D341Med (cell line): ENCODE measurements around the gene NANOS1.

Experiments
- DNase-seq: peaks from one replicate; pipeline ENCODE4 v3.0.0; 2012; ENCODE audit warnings: low spot score

The NANOS1 gene, protein sequence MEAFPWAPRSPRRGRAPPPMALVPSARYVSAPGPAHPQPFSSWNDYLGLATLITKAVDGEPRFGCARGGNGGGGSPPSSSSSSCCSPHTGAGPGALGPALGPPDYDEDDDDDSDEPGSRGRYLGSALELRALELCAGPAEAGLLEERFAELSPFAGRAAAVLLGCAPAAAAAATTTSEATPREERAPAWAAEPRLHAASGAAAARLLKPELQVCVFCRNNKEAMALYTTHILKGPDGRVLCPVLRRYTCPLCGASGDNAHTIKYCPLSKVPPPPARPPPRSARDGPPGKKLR

DNA sequence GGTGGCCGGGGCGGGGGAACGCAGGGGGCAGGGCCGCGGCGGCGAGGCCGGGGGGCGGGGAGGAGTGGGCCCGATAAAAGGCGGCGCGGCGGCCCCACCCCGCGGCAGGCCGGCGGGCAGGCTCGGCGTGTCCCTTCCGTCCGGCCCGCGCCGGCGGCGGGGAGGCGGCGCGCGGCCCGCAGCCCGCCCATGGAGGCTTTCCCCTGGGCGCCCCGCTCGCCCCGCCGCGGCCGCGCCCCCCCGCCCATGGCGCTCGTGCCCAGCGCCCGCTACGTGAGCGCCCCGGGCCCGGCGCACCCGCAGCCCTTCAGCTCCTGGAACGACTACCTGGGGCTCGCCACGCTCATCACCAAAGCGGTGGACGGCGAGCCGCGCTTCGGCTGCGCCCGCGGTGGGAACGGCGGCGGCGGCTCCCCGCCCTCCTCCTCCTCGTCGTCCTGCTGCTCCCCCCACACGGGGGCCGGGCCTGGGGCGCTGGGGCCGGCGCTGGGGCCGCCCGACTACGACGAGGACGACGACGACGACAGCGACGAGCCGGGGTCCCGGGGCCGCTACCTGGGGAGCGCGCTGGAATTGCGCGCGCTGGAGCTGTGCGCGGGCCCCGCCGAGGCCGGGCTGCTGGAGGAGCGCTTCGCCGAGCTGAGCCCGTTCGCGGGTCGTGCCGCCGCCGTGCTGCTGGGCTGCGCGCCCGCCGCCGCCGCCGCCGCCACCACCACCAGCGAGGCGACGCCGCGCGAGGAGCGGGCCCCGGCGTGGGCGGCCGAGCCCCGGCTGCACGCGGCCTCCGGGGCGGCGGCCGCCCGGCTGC is at the start of gene NANOS1:
Gene NANOS1 (plus strand): TSS at position 102 of the 808 bp plus-strand sequence. CDS start 88 bp downstream, at position 190.
- DNase-seq = peak; percentile 60

DNA sequence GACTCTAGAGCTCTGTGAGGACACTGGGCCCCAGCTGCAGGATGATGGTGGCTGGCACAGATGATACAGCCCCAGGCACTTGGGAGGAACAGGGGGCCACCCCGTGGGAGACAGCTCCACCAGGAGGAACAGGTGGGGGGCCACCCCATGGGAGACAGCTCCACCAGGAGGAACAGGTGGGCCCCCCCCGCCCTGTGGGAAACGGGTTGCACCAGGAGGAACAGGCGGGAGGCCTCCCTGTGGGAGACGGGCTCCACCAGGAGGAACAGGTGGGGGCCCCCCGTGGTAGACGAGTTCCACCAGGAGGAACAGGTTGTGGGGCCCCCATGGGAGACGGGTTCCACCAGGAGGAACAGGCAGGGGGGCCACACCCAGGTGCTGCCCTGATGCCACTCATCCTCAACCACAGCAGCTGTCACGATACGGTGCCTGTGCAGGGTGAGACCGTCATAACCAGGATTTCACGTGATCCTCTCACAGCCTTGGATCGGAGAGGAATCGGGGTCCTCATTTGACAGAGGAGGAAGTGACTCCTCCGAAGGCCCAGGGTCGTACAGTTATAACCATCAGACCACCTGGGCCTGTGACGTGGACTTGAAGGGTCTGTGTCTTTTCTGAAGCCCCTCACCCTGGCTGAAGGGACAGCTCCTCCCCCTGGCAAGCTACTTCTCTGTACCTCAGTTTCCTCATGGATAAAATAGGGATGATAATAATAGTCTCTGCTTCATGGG is 49.2 kb upstream of the NANOS1 start:
- DNase-seq = no peak

DNA sequence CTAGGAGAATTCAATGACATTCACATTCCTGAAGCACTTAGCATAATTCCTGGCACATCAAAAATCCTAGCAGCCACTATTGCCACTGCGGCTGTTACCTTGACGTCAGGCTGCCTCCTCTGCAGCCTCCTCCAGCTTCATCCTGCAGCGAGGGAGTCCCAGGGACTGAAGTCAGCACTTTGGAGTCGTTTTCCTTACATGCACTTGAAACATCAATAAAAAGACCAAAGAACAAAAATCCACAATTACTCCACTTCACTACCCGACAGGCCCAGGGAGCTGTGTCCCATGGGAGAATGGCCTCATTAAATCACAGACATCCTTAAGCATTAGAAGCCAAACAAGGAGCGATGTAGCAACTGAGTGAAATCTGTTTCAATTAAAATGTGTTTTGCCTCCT is 48.6 kb upstream of the NANOS1 start:
- DNase-seq = no peak

DNA sequence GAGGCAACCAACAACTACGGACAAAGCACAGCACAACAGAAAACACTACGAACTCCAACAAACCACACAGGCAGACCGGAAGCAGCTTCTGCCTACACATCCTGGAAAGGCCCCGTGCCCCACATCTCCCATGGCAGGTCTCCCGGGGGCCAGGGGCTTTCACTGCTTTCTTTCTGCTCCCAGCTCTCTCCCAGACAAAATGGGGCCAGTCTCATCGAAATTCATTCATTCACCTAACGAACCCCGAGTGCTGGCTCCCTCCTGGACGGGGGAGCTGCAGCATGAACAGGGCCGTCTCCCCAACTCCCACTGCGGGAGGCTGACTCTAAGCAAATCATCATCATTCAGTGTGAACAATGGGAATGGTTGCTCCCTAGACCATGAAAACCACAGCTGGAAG is 47.6 kb upstream of the NANOS1 start:
- no peak for DNase-seq

DNA sequence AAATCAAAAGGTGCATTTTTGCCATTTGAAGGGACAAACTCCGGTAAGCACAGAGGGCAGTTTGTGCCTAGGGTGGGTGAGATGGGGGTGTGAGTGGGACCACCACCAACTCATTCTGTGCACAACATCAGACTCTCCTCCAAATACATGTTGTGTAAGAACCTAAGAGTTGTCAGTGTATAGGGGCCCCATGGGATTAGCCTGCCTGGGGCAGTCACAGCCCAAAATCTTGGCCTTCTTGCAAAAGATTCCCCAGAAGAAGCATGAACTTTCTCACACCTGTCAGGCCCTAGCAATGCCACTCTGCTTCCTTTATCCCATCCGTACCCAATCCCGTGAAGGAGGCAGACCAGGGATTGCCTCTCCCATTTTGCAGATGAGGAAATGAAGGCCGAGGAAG is 47.1 kb upstream of the NANOS1 start:
- no peak for DNase-seq

DNA sequence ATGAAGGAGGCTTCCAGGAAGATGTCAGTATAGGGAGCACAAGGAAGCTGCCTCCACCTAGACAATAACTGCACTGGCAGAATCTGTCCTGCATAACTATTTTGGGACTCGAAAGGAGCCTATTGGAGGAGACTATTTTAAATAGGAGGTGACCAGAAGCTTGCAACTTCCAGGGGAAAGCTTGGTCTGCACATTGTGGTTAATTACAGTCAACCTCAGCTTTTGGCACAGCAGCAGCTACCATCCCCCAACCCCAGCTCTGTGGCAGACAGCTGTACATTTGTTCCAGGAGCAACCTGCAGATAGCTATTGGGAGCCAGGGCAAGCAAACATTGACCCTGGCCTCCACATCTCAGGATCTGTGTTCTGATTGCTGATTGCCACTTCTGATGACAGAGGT is 46.3 kb upstream of the NANOS1 start:
- no peak for DNase-seq

DNA sequence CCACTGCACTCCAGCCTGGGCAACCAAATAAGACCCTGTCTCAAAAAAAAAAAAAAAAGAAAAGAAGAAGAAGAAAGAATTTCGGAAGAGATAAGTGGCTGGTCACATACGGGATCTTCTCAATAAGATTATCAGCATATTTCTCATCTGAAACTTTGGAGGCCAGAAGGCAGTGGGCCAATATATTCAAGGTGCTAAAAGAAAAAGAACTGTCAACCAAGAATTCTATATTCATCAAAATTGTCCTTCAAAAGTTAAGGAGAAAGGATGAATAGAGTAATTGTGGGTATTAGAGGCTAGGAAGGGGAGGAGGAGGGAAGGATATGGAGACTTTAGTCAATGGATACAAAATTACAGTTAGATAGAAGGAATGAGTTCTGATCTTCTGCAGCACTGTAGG is 43.9 kb upstream of the NANOS1 start:
- DNase-seq = no peak

DNA sequence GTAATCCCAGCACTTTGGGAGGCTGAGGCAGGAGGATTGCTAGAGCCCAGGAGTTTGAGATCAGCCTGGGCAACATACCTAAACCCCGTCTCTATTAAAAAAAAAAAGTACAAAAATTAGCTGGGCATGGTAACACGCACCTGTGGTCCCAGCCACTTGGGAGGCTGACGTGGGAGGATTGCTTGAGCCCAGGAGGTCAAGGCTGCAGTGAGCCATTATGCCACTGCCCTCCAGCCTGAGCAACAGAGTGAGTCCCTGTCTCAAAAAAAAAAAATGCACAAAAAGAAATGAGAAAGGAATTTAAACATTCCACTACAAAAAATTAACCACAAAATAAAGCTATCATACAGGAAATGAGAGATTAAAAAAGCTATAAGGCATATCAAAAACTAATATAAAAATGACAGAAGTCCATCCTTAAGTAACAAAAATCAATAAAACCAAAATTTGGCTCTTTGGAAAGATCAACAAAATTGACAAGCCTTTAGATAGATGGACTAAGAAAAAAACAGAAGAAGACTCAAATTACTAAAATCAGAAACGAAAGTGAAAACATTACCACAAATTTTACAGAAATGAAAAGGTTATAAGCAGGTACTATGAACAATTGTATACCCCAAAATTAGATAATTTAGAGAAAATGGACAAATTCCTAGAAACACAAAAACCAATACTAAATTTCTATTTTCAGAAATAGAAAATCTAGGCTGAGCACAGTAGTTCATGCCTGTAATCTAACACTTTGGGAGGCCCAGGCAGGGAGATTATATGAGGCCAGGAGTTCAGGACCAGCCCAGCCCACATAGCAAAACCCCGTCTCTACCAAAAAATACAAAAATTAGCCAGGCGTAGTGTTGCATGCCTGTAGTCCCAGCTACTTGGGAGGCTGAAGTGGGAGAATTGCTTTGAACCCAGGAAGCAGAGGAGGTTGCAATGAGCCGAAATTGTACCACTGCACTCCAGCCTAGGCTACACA is 42.4 kb upstream of the NANOS1 start:
- no peak for DNase-seq

DNA sequence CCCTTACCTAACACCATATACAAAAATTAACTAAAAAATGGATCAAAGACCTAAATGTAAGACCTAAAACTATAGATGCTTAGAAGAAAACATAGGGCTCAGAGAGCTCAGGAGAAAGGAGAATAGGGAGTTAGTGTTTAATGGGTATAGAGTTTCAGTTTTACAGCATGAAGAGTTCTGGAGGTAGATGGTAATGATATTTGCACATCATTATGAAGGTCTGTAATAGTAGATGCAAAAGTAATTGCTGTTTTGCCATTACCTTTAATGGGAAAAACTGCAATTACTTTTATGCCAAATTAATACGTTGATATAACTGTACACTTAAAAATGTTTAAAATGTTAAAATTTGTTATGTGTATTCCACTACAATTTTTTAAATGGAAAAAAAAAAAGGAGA is 39.2 kb upstream of the NANOS1 start:
- DNase-seq = no peak

DNA sequence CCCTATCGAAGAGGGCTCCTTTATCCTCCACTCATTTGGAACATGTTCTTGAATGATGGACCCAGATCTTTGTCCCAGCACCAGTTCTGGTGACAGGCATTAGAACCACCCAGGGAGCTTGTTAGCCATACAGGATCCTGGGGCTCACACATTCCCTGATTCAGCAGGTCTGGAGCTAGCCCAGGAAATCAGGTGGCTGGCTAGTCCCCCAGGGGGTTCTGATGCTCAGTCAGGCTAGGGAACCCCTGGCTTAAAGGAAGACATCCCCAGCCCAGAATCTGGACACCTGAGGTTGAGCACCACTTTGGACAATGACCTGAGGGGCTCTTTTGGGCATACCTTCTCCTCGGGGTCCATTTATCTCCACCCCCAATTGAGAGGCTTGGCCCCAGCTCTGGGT is 37.0 kb upstream of the NANOS1 start:
- DNase-seq = no peak

DNA sequence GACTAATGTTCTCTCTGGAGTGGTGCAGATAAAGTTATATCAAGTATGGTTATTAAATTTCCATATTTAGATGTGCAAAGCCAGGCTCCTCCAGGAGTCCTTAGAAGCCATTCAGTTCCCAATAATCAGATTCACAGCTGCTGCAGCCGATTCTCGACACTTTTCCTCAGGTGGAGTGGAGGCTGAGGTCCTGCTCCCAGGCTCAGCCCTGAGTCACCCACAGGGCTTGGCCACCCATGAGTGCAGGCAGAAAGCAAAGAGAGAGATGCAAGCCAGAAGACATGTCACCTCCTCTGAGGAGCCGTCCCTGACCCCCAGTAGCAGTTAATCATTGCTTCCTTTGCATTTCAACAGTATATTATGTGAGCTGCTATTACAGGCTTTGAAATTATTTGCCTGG is 36.3 kb upstream of the NANOS1 start:
- no peak for DNase-seq

DNA sequence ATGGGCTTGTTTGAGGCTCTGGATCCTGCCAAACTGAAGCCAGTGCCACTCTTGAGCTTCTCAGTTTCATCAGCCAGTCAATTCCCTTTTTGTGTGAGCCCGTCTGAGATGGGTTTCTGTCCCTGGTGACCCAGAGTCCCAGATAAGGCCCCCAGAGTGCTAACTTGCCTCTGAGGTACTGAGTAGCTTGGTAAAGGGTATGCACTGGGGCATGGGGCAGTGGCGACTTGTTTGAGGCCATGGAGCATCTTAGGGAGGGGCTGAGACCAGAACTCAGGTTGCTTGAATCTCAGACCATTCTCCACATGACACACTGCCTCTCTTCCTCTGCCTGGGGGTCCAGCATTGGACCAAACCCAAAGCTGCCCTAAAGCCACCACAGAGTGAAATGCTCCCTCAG is 35.2 kb upstream of the NANOS1 start:
- DNase-seq = no peak

DNA sequence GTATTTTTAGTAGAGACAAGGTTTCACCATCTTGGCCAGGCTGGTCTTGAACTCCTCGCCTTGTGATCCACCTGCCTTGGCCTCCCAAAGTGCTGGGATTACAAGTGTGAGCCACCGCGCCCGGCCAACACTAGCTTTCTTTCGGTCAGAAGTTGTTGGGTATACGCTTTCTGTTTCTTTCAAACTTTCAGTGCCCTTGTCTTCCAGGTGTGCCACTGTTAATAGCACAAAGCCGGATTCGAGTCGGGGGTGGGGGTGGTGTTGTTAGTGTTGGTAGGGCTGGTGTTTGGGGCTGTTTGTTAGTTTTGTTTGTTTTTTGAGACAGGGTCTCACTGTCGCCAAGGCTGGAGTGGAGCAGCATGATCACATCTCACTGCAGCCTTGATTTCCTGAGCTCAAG is 33.8 kb upstream of the NANOS1 start:
- no peak for DNase-seq

DNA sequence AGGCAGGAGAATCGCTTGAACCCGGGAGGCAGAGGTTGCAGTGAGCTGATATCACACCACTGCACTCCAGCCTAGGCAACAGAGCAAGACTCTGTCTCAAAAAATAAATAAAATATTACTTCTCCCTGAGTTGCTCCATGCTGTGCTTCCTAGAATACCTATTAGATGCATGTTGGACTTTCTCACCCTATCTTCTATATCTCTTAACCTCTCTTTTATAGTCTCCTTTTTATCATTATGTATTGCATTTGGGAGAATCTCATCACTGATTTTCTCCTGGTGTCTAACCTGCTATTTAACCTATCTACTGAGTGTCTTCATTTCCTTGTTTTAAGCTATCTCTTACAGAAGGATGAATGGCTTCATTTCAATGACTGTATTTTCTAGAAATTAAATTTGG is 32.1 kb upstream of the NANOS1 start:
- DNase-seq = no peak

DNA sequence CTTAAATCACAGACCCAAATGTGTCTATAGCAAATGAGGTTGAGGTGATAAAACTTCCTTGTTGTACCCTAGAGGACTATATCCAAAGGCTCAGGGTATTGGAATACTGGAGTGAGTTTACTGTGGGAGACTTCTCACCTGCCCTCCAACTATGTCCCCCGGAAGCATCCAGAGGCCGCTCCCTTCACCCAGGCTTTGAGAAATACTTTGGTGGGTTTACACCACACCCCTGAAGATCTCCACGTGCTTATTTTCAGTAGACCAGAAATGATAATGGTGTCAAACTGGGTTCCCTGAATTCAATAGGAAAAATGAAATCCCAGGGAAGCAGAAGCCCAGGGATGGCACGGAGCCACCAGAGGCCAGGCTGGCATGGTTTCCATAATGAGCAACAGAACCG is 31.3 kb upstream of the NANOS1 start:
- DNase-seq = no peak

DNA sequence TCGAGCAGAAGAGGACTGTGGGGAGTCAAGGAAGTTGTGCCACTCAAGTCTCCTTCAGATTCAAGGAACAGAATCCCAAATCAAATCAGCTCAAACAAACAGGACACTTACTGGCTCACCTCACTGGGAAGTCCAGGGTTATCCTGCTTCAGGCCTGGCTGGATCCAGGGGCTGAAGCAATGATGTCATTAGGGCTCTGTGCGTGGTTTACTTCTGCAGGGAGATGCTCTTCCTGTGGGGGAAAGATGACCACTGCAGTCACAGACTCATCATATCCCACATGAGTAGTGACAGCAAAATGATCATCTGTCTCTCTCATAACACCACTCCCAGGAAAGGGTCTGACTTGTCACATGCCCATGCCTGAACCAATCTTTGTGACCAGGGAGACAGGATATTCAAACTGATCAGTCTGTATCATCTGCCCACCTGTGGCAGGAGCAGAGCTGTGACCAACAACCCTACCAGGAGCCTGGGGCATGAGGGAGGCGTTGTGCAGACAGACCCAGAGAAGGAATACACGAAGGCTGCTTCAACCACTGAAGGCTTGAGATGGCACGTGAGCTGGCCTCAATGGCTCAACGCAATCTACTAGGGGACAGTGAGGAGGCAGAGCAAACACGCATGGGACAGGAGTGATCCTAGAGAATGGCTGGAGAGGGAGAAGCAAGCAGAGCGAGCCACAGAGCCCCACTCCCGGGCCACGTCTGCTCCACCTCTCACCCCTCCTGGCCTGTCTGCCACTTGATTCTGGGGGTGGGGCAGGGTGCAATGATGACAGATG is 27.6 kb upstream of the NANOS1 start:
- no peak for DNase-seq

DNA sequence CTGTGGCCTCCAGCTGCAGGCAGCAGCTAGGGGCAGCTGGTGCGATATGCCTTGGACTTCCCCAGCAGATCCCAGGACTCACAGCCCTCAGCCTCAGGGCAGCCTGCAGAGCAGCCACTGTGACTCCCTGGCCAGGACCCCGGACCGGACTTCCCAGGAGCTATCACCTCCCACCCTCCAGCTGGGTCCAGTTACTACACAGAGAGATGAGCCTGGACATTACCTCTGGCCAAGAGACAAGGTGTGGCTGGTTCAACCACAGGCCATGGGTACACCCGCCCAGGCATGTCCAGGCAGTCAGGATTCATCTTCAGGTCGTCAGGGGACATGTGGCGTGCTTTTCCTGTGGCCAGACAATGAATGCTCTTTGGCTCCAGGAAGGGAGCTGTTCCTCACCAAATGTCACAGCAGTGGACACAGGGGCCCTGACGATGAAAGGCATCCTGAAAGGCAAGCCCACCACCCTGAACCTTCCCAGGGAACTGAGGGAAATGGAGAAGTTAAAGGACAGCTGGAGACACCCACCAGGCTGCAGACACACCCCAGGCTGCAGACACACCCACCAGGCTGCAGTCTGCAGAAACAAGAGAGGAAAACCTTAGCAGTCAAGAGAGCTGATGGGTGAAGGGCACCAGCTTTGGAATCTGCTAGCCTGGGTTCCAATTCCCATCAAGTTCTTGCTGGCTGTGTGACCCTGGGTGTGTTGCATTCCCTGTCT is 25.8 kb upstream of the NANOS1 start:
- DNase-seq = no peak

DNA sequence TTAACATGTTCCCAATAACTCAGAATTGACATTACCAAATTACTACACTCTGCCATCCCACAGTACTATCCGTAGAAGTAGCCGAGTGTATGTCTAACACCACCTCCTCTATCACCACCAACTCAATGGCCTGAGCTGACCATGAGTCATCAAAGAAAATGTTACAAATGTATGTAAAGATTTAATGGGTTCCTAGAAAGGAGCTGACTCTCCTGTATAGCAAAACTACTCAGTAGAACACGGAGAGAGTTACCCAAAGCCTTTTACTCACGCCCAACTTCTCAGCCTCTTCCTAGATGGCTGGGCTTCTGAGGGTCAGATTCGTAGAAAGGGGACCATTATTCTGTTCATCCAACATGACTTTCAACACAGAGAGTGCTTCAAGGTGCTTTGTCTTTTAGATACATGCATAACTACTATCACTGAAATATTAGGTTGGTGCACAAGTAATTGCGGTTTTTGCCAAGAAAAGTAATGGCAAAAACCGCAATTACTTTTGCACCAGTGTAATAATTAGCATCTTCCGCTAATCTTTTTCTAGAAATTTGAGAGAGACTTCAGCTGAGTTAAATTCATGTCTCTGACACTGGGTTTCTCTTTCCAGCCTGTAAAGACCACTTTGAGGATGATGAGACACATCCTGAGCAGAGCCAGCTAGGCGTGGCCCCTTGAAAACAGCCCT is 24.0 kb upstream of the NANOS1 start:
- no peak for DNase-seq

DNA sequence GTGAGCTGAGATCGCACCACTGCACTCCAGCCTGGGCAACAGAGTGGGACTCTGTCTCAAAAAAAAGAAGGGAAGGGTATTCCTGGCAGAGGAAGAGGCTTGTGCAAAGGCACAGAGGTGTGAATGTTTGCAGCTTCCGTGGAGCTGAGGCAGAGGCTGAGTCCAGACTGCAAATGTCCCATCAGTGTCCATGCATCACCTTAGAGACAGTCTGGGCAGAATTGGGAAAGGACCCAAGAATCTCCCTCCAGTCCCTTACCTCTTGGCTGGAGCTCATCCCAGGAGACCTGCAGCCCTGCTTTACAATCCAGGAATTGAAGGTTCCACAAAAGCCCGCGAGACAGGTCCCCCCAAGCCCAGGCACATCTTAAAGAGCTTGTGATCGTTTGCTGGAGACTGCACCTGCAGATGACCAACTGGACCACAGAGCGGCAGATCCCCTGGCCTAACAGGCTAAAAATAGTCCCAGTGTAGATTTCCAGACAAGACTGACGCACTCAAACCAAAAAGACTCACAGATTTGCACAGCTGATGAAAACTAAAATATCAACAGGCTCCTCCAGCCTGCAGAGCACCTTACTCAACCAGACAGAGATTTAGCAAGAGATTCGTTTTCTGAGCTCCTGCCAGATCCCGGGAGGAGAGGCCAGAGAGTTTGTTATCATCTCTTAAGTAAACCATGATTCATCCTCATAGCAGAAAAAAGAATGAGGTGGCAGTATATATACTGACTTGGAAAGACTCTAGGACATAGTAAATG is 22.9 kb upstream of the NANOS1 start:
- DNase-seq = peak; percentile 44
